Stimulated activated naive CD8-positive, alpha-beta T cell treated with anti-CD3 and anti-CD28 coated beads, Interleukin-15, Interleukin-2, amounts not matched to agents 100 ng/mL and 50 ng/mL, for 24 hours (primary cell): ENCODE results near the gene OSBPL5.

ENCODE experiments used
- H3K27ac Mint-ChIP-seq: one replicate; pipeline ENCODE4 v1.8.0; 2021; ENCODE audit warnings: mild to moderate bottlenecking, mixed read lengths
- H3K27me3 Mint-ChIP-seq: one replicate; pipeline ENCODE4 v1.8.0; 2021; ENCODE audit warnings: mixed read lengths
- H3K36me3 Mint-ChIP-seq: one replicate; pipeline ENCODE4 v1.8.0; 2021; ENCODE audit warnings: low read depth, mixed read lengths
- H3K4me1 Mint-ChIP-seq: one replicate; pipeline ENCODE4 v1.8.0; 2021; ENCODE audit warnings: low read depth, mixed read lengths
- H3K4me3 Mint-ChIP-seq: one replicate; pipeline ENCODE4 v1.8.0; 2021; ENCODE audit warnings: mild to moderate bottlenecking, mixed read lengths
- H3K9me3 Mint-ChIP-seq: one replicate; pipeline ENCODE4 v1.8.0; 2021; ENCODE audit warnings: mixed read lengths

OSBPL5 gene

DNA sequence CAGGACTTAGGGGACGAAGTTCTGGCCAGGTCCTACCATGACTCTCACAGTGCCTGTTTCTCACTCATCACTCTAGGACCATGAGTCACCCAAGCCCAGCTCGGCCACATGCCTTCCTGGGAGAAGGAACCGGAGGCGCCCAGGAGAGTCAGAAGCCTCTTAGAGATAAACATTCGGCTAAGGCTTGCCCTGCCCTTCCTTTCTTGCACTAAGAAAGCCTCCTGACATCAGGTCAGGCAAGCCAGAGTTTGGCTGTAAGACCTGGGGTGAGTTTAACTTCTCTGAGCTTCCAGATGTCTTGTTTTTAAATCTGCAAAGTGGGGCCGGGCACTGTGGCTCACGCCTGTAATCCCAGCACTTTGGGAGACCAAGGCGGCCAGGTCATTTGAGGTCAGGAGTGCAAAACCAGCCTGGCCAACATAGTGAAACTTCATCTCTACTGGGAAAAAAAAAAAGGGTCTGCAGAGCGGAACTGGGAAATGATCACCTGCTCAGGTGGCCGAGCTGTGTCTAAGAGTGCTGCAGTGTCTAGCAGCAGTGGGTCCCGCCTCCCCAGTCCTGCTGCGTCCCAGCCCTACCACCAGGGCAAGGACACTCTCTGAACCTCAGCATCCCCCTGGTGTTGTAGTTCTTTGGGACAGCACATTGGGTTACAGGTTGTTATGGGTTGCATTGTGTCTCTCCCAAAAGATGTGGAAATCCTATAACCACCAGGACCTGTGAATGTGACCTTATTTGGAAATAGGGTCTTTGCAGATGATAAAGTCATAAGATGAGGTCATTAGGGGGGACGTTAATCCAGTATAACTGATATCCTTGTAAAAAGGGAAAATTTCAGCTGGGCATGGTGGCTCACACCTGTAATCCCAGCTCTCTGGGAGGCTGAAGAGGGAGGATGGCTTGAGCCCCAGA is 106.1 kb downstream of the OSBPL5 start:
- H3K4me1 Mint-ChIP-seq = peaks cover 30% of the 10 kb centered on the region
- no peaks in the 10 kb centered on the region for H3K27me3 Mint-ChIP-seq
- H3K27ac Mint-ChIP-seq = no peak overlapping the region
- H3K9me3 Mint-ChIP-seq = no peaks in the 10 kb centered on the region
- peaks cover 11% of the 10 kb centered on the region for H3K36me3 Mint-ChIP-seq
- H3K4me3 Mint-ChIP-seq = peak overlapping the region; percentile 35

DNA sequence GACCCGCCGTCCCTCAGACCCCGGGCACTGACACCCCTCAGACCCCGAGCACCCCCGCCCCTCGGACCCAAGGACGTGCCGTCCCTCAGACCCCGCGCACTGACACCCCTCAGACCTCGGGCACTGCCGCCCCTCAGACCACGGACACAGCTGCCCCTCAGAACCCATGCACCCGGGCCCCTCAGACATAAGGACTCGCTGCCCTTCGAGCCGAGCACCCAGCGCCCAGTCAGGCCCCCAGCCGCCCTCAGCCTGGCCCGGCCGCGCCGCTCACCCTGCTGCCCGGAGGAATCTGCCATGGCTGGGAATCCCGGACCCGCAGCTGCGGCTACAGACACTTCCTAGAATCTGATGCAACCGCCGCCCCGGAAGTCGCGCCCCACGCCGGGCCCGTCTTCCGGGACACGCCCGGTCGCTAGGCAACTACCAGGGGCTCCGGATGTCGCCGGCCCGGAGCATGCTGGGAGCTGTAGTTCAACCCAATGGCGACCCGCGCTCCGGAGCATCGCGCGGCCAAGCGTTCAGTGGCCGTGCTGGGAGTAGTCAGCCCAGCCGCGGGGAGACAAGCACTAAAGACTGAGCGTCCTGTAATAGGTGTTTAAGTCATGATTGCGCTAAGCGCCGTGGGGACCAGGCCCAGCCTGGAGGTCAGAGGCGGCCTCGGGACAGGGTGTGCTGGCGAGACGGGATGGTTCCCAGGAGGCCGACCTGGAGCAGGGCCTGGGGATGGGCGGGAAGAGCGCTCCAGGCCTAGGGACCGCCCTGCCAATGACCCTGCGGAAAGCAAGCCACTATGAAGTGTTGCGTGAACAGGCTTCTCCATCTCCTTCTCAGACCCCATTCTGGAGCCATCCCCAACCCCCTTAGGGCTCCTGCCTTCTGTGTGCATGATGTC is 107.8 kb downstream of the OSBPL5 start, which contains the start of gene CARS1:
Gene CARS1 (minus strand): TSS at position 355 of the 895 bp plus-strand sequence. CDS start 56 bp downstream, at position 299.
- Mint-ChIP-seq H3K36me3 (peaks cover 19% of the 10 kb centered on the region), H3K27ac (peak within 1 kb of the TSS; percentile 91), H3K4me1 (peaks cover 38% of the 10 kb centered on the region), H3K9me3 (no peaks in the 10 kb centered on the region), H3K27me3 (no peaks in the 10 kb centered on the region), H3K4me3 (peak within 1 kb of the TSS; percentile 91)

DNA sequence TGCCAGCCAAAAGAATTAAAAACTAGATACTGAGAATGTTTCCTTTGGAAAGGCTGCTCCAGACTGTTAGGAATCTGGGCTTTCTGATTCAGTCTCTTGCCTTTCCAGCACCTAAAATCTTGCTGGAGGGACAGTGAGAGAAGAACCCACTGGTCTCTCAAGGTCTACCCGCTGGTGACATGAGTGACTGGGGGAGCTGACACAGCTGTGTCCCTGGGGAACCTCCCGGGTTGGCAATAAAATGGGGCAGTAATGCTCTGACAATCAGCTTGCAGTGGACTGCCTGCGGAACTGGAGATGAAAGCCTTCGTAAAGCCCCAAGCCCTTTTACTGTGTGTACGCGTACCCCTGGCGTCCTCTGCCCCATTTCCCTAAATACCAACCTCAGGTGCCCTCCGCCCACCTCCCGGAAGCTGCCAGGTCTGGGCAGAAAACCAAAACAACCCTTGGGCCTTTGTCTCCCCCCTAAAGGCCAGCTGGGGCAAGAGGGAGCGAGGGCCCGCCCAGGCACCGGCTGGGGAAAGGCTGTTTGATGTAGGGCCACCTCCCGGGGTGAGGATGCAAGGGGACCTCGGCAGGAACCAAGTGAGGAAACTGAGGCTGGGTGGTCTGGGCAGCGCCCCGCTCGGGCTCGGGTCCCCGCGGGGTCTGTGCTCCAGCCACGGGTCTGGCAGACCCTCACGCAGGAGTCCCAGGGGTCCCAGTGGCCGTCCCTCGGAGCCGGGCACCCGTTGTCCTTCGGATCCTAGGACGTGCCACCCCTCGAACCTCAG is 108.6 kb downstream of the OSBPL5 start:
- Mint-ChIP-seq H3K27me3 (no peaks in the 10 kb centered on the region), H3K4me3 (peak overlapping the region; percentile 91), H3K4me1 (peaks cover 44% of the 10 kb centered on the region), H3K36me3 (peaks cover 19% of the 10 kb centered on the region), H3K27ac (peak overlapping the region; percentile 91), H3K9me3 (no peaks in the 10 kb centered on the region)

DNA sequence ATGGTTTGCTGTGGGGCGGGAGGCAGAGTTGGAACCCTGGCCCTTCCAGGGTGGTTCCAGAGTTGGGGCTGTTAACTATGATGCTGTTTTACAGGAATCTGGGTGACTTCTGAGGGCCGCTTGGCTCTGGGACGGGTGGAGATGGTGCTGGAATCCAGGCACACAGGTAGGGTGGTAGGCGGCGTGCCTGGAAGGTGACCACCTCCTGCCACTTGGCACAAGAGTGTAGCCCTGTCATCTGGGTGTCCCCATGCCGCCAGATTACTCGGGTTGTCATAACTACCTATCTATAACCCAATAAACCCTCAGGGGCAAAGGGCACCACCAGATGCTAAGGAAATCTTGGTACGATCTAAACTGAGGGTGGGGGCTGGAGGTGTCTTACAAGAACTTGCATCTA is 109.2 kb downstream of the OSBPL5 start:
- Mint-ChIP-seq H3K27me3 (no peaks in the 10 kb centered on the region), H3K27ac (peak overlapping the region; percentile 83)

DNA sequence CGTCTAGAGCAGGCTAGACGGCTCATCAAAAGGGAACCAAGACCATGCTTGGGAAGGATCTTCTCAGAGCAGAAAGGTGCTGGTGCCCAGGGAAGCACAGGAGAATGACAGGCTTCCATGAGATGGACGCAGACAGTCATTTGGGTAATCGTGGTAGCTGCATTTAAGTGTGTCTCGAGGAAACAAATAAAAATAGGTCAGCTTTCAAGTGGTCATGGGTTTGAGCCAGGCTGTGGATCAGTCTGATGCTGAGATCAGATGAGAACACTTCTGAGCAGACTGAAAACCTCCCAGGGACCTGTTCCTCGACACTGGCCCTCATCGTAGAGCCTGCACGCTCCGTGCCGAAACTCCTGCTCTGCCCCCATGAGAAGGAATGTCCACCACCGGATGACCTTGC is 112.5 kb downstream of the OSBPL5 start:
- Mint-ChIP-seq H3K27ac (no peak overlapping the region), H3K9me3 (no peaks in the 10 kb centered on the region), H3K4me1 (peaks cover 64% of the 10 kb centered on the region), H3K4me3 (no peak overlapping the region), H3K36me3 (peaks cover 24% of the 10 kb centered on the region), H3K27me3 (no peaks in the 10 kb centered on the region)

More for the DNA sequence above, 109.2 kb downstream of the OSBPL5 start:
- H3K9me3 Mint-ChIP-seq = no peaks in the 10 kb centered on the region
- peak overlapping the region; percentile 91 for H3K4me3 Mint-ChIP-seq
- H3K4me1 Mint-ChIP-seq = peaks cover 48% of the 10 kb centered on the region
- H3K36me3 Mint-ChIP-seq = peaks cover 19% of the 10 kb centered on the region

DNA sequence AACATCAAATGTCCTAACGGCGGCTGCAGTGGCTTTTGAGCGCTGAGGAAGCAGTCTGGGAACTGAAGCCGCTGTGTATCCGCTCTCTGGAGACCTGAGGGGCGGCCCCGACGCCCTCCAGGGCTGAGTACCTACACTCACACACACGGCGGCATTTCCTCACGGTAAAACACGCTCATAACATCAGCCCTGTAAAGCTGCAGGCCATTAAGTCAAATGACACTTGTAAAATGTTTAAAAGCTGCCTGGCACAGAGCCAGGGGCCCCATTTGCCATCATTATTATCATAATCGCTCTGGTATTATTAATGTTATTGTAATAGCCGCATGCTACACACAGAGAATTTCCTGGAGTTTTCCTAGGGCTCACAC is 113.0 kb downstream of the OSBPL5 start:
- no peak overlapping the region for H3K27ac Mint-ChIP-seq
- peaks cover 24% of the 10 kb centered on the region for H3K36me3 Mint-ChIP-seq

DNA sequence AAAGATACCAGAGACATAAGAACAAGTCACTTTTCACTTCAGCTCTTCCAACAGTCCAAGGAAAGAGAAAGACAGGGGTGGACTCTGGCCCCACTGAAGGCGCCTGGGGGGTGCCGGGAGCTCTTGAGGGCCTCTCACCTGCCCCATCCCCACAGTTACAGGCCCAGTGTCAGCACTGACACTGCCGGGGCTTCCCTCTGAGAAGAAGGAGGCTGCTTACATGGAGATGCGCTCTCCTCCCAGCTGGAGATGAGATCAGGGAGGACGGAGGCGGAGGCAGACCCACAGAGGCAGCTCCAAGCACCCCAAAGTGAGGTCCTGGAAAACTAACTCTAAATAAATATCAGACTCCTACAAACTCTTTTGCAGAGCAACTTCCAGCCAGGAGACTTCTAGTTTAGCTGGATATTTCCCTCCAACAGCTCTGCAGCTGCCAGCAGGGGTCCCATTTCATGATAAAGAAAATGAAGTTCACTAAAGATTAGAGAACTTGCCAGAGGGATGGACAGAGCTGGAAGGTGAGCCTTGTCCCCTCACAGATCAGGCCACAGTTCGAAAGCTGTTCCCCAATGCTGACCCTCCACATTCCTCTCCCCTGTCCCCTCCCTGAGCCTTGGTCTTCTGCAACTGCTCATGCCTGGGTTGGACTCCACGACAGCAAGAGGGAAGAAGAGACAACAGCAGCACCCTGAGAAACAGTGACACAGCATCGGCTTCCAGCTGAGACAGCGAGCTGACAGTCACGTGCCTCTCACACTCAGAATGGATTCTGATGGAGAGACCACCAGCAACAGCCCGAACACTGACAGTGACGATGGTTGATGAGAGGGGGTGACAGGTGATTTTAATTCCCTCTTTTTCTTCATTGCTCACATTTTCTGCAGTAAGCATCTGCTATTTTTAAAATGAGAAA is 113.7 kb downstream of the OSBPL5 start:
- Mint-ChIP-seq H3K4me3 (no peak overlapping the region), H3K36me3 (peaks cover 28% of the 10 kb centered on the region), H3K4me1 (peaks cover 62% of the 10 kb centered on the region), H3K27ac (no peak overlapping the region), H3K9me3 (no peaks in the 10 kb centered on the region), H3K27me3 (no peaks in the 10 kb centered on the region)

More for the DNA sequence above, 113.0 kb downstream of the OSBPL5 start:
- Mint-ChIP-seq H3K9me3 (no peaks in the 10 kb centered on the region), H3K27me3 (no peaks in the 10 kb centered on the region), H3K4me3 (no peak overlapping the region), H3K4me1 (peaks cover 62% of the 10 kb centered on the region)

DNA sequence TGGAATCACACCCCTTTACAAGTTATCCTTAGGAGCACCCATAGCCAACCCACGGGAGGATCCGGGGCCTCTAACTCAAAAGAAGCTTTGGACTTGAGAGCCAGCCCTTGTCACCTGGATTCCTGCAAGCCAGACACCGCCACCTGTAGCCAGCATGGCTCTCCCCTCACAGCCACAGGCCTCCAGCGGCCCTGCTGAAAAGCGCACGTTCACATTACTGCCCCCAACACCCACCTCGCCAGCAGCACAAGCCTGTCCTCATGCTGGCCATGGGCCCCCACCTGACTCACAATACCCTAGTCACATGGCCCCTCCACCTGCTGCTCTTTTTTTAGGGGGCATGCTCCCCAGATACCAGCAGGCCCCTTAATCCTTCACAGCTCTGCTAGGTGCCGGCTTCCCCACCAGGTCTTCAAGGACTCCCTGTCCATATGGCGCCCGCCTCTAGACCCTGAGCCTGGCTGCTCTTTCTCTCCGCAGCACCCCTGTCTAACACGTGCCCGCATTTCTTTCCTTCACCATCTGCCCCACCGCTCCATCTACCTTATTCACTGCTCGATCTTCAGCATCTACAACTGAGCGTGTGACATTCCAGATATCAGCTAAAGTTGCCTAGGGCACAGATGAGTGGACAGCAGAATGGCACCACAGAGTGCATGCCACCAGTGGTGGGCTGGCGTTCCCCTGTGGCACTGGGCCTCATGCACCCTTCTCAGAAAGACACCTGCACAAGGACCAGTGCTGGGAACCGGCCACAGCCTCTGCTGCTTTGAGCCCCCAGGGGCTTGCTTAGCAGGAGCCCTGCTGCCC is 114.5 kb downstream of the OSBPL5 start:
- Mint-ChIP-seq H3K4me3 (no peak overlapping the region), H3K27me3 (no peaks in the 10 kb centered on the region), H3K36me3 (peaks cover 28% of the 10 kb centered on the region), H3K9me3 (no peaks in the 10 kb centered on the region), H3K4me1 (peaks cover 53% of the 10 kb centered on the region), H3K27ac (no peak overlapping the region)

DNA sequence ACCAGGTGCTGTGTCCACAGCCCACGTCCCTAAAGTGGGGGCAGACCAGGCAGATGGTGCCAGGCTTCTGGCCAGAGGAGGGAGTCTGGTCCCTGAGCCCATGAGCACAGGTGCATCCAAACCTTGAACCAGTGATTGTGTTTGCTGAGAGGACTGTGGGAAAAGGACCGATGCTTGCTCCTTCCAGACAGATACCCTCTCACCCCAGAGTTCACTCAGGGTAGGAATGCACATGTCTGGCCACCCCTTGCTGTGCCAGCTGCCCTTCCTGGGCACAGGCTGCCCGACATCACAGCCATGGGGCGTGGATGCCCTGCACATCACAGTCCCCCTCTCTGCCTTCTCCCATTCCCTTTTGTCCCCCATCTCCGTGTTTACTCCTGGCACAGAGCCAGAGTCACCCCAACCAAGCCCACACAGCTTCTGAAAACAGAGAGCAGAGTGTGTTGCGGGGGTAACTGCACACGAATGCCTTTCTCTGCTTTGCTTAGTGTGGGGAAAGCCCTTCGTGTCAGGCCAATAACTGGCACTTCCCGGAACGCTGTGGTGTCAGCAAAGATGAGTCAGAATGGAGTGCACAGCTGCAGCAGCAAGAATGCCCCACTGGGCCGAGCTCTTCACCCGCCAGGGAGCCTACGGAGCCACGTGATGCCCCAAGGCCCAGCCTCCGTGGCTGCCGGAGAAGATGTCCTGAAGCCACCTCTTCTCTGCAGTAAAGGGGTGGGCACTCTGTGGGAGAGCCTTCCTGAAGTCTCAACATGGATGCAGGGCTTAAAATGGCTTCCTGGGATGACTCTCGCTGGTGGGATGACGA is 115.5 kb downstream of the OSBPL5 start:
- H3K4me1 Mint-ChIP-seq = peaks cover 45% of the 10 kb centered on the region
- H3K27ac Mint-ChIP-seq = peak overlapping the region; percentile 72
- H3K4me3 Mint-ChIP-seq = peak overlapping the region; percentile 11
- H3K9me3 Mint-ChIP-seq = no peaks in the 10 kb centered on the region
- peaks cover 29% of the 10 kb centered on the region for H3K36me3 Mint-ChIP-seq
- no peaks in the 10 kb centered on the region for H3K27me3 Mint-ChIP-seq

DNA sequence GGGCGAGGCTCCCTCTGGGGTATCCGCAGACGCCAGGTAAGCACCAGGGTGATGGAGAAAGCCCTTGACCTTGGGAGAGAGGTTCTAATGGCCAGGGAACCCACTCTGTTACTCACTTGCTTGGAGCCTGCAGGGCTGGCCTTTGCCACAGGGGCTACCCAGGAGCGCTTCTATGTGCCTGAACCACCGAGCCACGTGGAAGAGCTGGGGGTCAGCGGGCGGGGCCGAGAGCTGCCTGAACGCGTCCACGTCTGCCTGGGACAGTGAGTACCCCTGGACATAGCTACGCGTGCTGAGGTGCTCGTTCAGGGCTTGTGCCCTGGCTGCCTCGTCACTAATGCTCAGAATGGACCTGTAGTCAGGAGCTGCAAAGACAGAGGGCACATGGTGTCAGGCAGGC is 117.5 kb downstream of the OSBPL5 start:
- Mint-ChIP-seq H3K4me1 (peaks cover 33% of the 10 kb centered on the region), H3K27me3 (no peaks in the 10 kb centered on the region), H3K4me3 (no peak overlapping the region), H3K9me3 (no peaks in the 10 kb centered on the region), H3K27ac (no peak overlapping the region), H3K36me3 (peaks cover 23% of the 10 kb centered on the region)

DNA sequence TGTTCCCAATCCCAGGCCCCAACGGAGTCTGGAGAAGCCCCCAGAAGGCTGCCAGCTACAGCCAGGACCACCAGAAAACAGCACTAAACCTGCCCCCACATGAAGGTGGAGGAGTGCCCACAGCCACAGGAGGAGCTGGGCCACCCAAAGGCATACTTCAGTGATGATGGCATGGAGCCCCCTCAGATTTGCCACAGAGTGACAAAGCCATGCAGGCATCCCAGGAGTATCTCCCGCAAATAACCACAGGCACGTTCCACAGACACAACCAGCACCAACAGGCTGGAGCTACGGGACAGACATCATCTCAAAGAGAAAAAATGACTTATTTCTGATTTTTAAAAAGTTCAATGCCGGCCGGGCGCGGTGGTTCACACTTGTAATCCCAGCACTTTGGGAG is 118.5 kb downstream of the OSBPL5 start:
- no peaks in the 10 kb centered on the region for H3K27me3 Mint-ChIP-seq
- H3K27ac Mint-ChIP-seq = no peak overlapping the region
- H3K4me1 Mint-ChIP-seq = peaks cover 25% of the 10 kb centered on the region
- peaks cover 25% of the 10 kb centered on the region for H3K36me3 Mint-ChIP-seq
- H3K9me3 Mint-ChIP-seq = no peaks in the 10 kb centered on the region
- H3K4me3 Mint-ChIP-seq = no peak overlapping the region

DNA sequence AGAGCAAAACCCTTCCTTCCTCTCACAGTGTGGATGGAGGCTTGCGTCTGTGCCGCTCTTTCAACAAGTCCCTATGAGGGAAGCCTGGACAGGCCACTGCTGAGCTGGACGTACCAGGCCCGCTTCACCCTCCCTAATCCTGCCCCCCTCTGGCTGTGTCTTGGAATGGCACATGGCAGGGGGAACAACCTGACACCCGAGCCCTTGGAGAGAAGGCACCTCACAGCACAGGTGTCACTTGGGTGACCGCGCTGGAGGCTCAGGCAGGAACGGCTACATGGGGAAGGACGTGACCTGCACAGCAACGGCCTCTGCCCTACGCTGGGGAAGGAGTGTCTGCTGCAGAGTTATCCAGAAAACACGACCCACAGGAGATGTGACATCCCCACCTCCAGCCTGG is 118.9 kb downstream of the OSBPL5 start:
- no peak overlapping the region for H3K4me3 Mint-ChIP-seq
- no peaks in the 10 kb centered on the region for H3K27me3 Mint-ChIP-seq
- peaks cover 22% of the 10 kb centered on the region for H3K4me1 Mint-ChIP-seq
- peaks cover 25% of the 10 kb centered on the region for H3K36me3 Mint-ChIP-seq
- H3K9me3 Mint-ChIP-seq = no peaks in the 10 kb centered on the region
- no peak overlapping the region for H3K27ac Mint-ChIP-seq
